HS-27A (cell line): ENCODE results near the gene LRRC71.

Experiments used
- DNase-seq: peaks from one replicate; pipeline ENCODE4 v3.0.0-alpha.2; 2012; ENCODE audit warnings: low read depth, missing footprints

LRRC71 gene

DNA sequence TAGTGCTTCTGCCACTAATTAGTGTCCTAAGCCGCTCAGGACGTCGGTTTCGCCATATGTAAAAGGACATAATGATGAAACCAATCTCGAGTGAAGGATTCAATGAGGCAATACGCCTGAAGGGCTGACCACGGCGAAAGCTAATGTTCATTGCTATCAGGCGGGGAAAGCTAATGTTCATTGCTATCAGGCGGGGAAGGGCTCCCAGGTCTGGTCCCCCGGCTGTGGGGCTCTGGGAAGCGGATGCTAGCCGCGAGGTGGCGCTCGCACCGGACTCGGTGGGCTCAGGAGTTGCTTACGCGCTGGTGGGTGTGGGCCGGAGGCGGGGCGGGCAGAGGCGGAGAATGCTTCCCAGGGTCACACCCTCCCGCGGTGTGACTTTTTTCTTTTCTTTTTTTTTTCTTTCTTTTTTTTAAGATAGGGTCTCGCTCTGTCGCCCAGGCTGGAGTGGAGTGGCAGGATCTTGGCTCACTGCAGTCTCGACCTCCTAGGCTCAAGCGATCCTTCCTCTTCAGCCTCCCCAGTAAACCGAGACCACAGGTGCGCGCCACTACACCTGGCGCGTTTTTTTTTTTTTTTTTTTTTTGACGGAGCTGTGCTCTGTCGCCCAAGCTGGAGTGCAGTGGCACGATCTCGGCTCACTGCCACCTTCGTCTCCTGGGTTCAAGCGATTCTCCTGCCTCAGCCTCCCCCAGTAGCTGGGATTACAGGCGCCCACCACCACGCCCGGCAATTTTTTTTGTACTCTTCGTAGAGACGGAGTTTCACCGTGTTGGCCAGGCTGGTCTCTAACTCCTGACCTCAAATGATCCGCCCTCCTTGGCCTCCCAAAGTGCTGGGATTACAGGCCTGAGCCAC, 28.0 kb upstream of the LRRC71 start:
- peak; percentile 47 for DNase-seq

DNA sequence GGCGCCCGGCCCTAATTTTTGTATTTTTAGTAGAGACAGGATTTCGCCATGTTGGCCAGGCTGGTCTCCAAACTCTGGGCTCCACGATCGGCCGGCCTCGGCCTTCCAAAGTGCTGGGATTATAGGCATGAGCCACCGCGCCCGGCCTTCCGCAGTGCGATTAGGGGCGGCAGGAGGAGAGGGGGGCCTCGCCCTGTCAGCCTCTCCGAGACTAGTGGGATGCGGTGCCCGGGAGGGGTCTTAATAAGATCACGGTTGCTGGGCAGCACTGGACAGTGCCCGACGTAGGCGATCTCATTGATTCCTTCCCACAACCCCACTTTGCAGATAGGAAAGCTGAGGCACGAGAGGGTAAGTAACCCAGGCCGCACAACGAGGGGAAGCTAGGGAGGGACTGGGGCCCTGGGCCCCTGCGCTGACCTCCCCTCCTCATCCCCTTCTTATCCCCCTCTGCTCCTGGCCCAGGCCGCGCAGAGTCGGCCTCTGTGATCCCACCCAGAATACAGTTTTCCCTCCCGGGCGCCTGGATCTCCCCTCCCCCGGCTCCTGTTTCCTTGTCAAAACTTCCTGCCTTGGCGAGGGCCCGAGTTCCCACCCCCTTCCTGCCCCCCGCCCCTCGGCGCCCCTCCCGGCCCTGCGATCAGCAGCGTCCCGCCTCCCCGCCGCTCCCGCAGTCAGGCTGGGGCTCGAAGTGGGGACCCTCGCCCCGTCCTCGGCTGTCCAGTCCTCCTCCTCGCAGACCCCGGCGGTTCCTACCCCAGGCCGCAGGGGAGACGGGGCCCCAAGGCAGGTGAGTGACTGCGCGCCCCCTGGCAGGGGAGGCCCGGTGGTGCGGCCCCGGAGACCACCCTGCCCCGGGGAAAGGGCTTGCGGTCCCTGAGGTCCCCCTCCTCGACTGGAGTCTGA, 27.1 kb upstream of the LRRC71 start, which contains the start of gene PEAR1:
TSS of gene PEAR1 (plus strand) at position 671 of the 906 bp plus-strand sequence. CDS start 10,209 bp downstream, outside the sequence.
- DNase-seq, result no peak

- DNase-seq, result no peak
These were observed 26.4 kb upstream of the LRRC71 start for GRCh38 chr1:156894001-156894400.

DNA sequence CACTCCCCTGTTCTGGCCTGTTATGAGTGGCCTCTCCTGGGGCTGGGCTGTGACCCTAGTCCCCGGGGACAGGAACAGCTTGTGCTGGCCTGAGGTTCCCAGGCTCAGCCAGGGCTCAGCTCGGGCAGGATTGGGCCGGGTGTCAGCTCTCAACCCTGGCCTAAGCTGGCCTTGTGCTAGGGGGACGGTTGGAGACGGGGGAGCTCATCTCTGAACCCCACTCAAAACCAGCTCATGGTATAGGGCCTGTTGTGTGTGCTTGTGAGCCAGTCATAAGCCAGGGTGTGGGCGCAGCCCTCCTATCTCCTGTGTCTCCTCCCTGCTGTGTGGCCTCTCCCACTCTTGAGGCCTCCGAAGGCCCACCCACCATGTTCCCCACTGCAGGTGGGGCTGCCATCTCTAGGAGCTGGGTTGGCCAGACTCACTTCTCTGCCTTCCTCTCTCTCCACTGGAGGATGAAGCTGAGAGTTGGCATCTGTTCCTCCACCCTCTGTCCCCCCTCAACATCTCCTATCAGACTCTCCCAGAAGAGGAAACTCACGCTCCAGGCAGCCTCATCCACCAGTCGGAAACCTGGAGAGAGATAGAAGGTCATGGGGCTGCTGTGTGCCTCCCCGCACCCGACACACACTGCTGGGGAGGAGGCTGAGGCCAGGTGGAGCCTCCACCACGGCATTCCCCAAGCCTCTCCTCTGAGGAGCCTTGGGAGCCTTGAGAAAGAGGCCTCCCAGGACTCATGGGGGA, 25.5 kb upstream of the LRRC71 start:
- DNase-seq, result no peak

DNA sequence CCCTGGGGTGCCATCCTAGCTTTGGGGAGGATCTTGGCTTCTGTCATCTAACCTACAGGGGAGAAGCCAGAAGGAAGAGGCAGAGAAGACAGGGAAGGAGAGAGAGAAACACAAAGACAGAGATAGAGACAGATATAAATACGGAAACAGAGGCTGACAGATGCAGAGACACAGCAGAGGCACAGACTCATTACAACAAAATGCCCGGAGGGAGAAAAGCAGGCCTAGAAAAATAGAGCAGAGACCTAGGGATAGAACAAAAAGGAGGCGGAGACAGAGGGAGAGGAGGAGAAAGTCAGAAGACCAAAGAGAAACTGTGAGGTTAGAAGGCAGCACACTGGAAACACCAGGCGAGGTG, 25.0 kb upstream of the LRRC71 start:
- DNase-seq, result no peak

- no peak for DNase-seq
These were observed 24.5 kb upstream of the LRRC71 start for GRCh38 chr1:156895927-156896326.

GRCh38 chr1:156896490-156897033, 23.9 kb upstream of the LRRC71 start:
- DNase-seq, result peak; percentile 82

DNA sequence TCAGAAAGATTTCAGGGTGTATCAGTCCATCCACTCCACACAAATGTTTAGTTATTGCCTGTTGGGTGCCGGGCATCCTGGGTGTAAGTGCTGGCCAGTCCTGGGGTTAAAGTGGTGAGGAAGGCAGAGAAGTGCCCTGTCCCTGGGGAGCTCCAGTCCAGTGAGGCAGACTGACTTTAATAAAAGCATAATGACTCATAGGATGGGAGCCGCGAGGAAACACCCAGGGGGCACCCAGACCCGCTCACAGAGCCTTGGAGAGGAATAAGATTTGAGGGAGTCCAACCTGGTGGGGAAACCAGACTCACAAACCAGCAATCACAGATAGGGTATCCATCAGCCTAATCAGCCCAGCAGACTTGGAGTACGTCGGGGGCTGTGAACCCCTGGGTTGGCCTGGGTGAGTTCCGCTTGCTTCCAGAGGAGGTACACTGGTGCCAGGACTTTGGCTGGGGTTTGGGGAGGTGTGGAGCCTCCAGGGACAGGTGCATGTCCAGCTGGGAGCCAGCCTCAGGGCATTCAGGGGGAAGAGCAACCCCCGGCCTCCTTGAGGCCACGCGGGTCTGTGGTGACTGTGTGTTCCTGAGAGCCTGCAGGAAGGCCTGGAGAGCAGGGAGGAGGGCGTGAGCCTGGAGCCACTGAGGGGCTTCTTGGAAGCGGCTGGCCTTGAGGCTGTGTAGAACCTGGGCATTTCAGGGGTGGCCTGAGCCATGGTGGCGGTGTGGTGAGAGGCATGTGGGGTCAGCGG, 23.2 kb upstream of the LRRC71 start:
- peak; percentile 72 for DNase-seq

DNA sequence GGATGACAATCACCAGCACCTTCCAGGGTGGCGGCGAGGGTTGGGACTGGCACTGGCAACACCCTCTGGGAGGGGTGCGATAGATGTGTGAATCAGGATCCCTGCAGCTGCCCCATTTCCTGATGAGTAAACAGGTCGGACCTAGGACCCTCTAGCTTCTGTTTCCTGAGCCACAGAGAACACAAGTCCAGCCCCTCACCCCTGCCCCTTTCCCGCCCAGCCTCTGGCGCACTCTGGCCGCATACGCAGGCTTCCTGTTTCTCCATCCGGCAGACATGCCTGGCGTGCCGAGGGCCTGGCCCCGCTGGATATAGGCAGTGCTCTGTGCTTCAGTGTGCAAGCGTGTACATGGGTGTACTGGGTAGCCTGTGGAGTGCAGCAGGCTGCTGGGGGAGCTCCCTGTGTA, 22.3 kb upstream of the LRRC71 start:
- DNase-seq, result peak; percentile 38

DNA sequence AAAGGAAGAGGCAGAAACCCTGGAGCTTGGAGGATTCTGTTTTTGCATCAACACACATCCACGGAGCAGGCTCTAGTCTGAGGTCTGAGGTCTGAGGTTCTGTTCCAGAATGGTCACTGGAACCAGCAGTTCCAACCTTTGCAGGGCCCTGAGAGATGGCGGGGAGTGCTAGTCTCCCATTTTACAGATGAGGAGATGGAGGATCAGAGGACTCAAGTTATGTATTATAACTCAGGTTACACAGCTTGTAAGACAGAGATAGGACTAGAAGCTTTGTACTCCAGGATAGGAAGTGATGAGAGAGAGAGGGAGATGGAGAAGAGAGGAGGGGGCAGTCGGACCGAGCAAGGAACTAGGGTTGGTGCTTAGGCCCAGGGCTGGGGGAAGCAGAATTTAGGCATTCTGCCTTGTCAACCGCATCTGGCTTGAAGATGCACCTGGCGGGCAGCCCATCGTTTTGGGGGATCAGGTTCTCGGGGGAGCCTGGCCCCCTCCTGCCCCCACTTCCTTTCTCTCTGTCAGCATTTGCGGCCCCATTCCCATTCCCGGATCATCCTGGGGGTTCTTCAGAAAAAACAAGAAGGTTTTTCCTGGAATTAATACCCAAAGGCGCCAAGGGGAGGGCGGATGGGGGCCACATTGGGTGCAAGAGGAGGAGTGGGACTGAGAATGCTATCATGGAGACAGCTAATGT, 21.3 kb upstream of the LRRC71 start:
- no peak for DNase-seq

DNA sequence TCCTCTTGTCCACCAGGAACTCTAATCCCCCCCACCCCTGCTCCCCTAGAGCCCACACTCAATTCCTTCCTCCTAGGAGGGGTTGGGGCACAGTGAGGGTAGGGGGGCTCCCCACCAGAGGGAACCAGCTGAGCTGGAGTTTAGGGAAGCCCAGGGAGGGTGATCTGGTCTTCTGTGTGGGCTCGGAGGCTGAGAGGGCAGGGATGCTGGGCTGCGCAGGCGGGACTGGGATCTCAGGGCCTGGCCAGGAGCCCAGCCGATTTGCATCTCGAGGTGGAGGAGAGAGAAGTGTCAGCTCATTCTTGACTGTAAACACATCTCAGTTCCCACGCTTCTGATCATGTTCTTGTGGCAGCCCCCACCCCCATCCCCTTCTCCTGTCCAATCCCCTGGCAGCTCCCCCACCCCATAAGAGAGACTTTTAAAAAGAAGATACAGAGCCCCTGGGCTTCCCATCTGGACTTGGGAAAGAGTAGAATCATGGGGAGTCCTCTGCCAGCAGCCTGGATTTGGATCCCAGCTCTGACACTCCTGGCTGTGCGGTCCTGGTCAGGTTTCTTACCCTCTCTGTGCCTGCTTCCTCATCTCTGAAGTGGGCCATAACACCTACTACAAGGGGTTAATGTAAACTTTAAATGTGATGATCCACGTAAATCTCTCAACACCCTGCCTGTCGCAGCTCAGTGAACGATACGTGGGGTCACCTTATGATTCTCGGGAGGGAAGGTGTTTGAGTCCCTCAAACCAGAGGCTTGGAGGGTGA, 20.3 kb upstream of the LRRC71 start:
- DNase-seq, result no peak

GRCh38 chr1:156900896-156901589, 19.4 kb upstream of the LRRC71 start:
- no peak for DNase-seq

DNA sequence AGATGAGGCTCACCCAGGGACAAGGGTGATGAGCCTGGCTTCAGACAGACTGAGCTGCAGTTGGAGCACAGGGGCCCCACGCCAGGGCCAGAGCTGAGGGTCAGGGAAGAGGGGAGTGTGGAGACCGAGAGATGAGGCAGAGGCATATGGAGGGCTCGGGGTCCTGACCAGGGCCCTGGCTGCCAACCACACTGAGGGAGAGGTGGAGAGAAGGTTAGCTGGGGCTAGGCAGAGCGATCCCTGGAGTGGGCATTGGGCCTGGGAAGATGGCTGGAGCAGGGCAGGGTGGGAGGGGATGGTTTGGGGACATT, 18.9 kb upstream of the LRRC71 start:
- no peak for DNase-seq

GRCh38 chr1:156901966-156902915, 18.2 kb upstream of the LRRC71 start:
- DNase-seq, result no peak

DNA sequence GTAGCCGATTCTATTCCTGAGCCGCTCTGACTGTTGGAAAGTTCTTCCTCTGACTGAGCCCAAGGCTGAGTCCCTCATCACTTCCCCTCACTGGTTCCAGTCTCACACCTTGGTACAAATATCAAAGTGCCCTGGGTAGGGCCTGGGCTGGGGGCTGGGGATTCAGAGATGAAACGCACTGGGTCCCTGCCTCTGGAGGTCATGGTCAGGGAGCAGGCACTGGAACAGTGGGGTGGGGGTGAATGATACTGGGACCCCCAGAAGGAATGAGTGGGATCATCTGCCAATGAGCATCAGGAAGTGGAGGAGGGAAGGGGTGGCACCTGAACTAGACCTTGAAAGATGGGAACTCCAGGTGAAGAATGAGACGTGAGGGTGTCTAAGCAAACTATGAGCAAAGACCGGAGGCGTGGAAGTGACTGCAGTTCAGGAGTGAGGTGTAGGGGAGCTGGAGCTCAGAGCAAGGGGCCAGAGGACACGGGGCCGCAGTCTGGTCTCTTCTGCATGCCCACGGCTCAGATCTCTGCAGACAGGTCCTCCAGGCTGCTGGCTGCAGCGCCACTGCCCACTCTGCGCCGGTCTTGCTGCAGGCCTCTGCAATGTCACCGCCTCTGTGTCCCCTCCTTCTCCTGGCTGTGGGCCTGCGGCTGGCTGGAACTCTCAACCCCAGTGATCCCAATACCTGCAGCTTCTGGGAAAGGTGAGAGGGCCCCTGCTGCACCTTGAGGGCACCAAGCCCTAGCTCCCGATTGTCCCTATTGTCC, 16.9 kb upstream of the LRRC71 start:
- no peak for DNase-seq

DNA sequence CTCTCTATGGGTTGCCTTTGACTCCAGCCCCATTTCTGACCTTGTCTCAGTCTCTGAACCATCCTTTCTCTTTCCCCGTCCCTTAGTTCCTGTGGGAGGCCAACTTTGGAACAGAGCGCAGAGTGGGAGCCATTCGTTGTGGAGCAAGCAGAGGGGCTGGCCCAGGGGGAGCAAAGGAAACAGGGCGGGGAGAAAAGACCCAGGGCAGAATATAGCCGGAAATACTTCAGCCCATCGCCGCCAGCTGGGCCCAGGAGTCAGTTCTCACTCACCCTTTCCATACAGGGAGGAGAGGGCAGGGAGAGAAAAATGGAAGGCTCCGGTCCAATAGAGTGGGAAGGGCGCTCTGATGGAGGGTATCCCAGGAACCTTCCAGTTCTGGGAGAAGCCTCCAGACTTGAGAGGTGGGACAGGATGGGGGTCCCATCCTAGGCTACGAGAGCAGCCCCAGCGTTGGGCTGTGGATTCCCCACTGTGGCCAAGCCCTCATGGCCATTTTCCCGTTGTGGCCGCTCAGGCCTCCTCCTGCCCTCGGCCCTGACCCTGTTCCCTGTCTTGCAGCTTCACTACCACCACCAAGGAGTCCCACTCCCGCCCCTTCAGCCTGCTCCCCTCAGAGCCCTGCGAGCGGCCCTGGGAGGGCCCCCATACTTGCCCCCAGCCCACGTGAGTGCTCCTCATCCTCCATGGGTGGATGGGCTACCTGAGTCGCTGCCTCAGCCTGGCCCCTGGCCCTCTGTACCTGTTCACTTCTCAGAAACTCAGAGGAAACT, 16.1 kb upstream of the LRRC71 start:
- DNase-seq, result no peak

- no peak for DNase-seq
These were observed 15.3 kb upstream of the LRRC71 start for GRCh38 chr1:156905176-156905575.
